ENCODE data around the gene NEK1. TPM values are rescaled to one million over a fixed set of nuclear protein-coding genes. Genes with fewer than 3 reads are reported as not detected.

Gene NEK1
- polyA plus RNA-seq, 1 donor from 2014 or later: 17.1 TPM

GRCh38 chr4:169369634-169370033 lies 242.7 kb downstream of the NEK1 start:
- no peaks in the 10 kb centered on the region for H3K27me3 ChIP-seq (ENCODE audit: insufficient read depth, low read depth, low read length)
- no peaks in the 10 kb centered on the region for H3F3A ChIP-seq (ENCODE audit: insufficient read depth, low read length, poor library complexity, severe bottlenecking)
- no peaks in the 10 kb centered on the region for H3K79me2 ChIP-seq (replicated peaks; ENCODE audit: insufficient read depth, low read length)
- H3K27ac ChIP-seq (ENCODE audit: low read length): no peak overlapping the region
- H2AFZ ChIP-seq (ENCODE audit: low read depth, low read length): no peak overlapping the region
- no peak overlapping the region for H3K4me3 ChIP-seq (ENCODE audit: low read length)
- no peak overlapping the region for H3K4me2 ChIP-seq (ENCODE audit: low read length)
- H4K20me1 ChIP-seq (ENCODE audit: insufficient read depth): no peaks in the 10 kb centered on the region
- H3K36me3 ChIP-seq (ENCODE audit: insufficient read depth, low read length): no peaks in the 10 kb centered on the region
- H3K9ac ChIP-seq (ENCODE audit: low read length): no peak overlapping the region
- TF ChIP-seq RAD21 (conservative IDR thresholded peaks at IDR 0.05) (no peak), REST (IDR thresholded peaks at IDR 0.05; ENCODE audit: borderline replicate concordance) (no peak), TAF1 (IDR thresholded peaks at IDR 0.05; ENCODE audit: low read depth) (no peak), SMC3 (conservative IDR thresholded peaks at IDR 0.05; ENCODE audit: poor library complexity) (no peak), POLR2AphosphoS5 (IDR thresholded peaks at IDR 0.05) (no peak), EP300 (conservative IDR thresholded peaks at IDR 0.05; ENCODE audit: poor library complexity, severe bottlenecking) (no peak), EZH2 (IDR thresholded peaks at IDR 0.05; ENCODE audit: borderline replicate concordance, insufficient read depth, low read length, poor library complexity, severe bottlenecking) (no peak), MXI1 (conservative IDR thresholded peaks at IDR 0.05; ENCODE audit: poor library complexity, severe bottlenecking) (no peak)
- TF ChIP-seq, protein P1, sequence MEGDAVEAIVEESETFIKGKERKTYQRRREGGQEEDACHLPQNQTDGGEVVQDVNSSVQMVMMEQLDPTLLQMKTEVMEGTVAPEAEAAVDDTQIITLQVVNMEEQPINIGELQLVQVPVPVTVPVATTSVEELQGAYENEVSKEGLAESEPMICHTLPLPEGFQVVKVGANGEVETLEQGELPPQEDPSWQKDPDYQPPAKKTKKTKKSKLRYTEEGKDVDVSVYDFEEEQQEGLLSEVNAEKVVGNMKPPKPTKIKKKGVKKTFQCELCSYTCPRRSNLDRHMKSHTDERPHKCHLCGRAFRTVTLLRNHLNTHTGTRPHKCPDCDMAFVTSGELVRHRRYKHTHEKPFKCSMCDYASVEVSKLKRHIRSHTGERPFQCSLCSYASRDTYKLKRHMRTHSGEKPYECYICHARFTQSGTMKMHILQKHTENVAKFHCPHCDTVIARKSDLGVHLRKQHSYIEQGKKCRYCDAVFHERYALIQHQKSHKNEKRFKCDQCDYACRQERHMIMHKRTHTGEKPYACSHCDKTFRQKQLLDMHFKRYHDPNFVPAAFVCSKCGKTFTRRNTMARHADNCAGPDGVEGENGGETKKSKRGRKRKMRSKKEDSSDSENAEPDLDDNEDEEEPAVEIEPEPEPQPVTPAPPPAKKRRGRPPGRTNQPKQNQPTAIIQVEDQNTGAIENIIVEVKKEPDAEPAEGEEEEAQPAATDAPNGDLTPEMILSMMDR (IDR thresholded peaks at IDR 0.05; ENCODE audit: poor library complexity, severe bottlenecking): no peak
- H3K9me3 ChIP-seq (ENCODE audit: low read length): no peaks in the 10 kb centered on the region
- no peaks in the 10 kb centered on the region for H3K9me2 ChIP-seq (ENCODE audit: insufficient read depth, low read length)

- no peaks in the 10 kb centered on the region for H3K27me3 ChIP-seq (ENCODE audit: insufficient read depth, low read depth, low read length)
- no peaks in the 10 kb centered on the region for H4K20me1 ChIP-seq (ENCODE audit: insufficient read depth)
These were observed 244.6 kb downstream of the NEK1 start for GRCh38 chr4:169367826-169368225.

More at GRCh38 chr4:169367826-169368225, 244.6 kb downstream of the NEK1 start:
- Histone ChIP-seq H3K9ac (ENCODE audit: low read length) (no peak overlapping the region), H3K9me3 (ENCODE audit: low read length) (no peaks in the 10 kb centered on the region), H3K79me2 (replicated peaks; ENCODE audit: insufficient read depth, low read length) (no peaks in the 10 kb centered on the region), H3K36me3 (ENCODE audit: insufficient read depth, low read length) (no peaks in the 10 kb centered on the region), H2AFZ (ENCODE audit: low read depth, low read length) (no peak overlapping the region), H3K4me2 (ENCODE audit: low read length) (no peak overlapping the region), H3K4me3 (ENCODE audit: low read length) (no peak overlapping the region), H3F3A (ENCODE audit: insufficient read depth, low read length, poor library complexity, severe bottlenecking) (no peaks in the 10 kb centered on the region), H3K27ac (ENCODE audit: low read length) (no peak overlapping the region), H3K9me2 (ENCODE audit: insufficient read depth, low read length) (no peaks in the 10 kb centered on the region)
- TF ChIP-seq EZH2 (IDR thresholded peaks at IDR 0.05; ENCODE audit: borderline replicate concordance, insufficient read depth, low read length, poor library complexity, severe bottlenecking) (no peak), REST (IDR thresholded peaks at IDR 0.05; ENCODE audit: borderline replicate concordance) (no peak), RAD21 (conservative IDR thresholded peaks at IDR 0.05) (no peak), EP300 (conservative IDR thresholded peaks at IDR 0.05; ENCODE audit: poor library complexity, severe bottlenecking) (no peak), MXI1 (conservative IDR thresholded peaks at IDR 0.05; ENCODE audit: poor library complexity, severe bottlenecking) (no peak), TAF1 (IDR thresholded peaks at IDR 0.05; ENCODE audit: low read depth) (no peak), POLR2AphosphoS5 (IDR thresholded peaks at IDR 0.05) (no peak), SMC3 (conservative IDR thresholded peaks at IDR 0.05; ENCODE audit: poor library complexity) (no peak)
- TF ChIP-seq, protein P1 (IDR thresholded peaks at IDR 0.05; ENCODE audit: poor library complexity, severe bottlenecking): no peak
